Activated naive CD4-positive, alpha-beta T cell treated with Interleukin-2 at 50 U/mL for 16 hours (primary cell): ENCODE measurements around the gene ENGASE.
"Not testable (repeated sequence)": the region's sequence is repeated elsewhere in the genome, so short reads cannot be mapped to it uniquely, and the experiment has no call there.

Experiments
- DNase-seq: peaks from one replicate; pipeline ENCODE4 v3.0.0-alpha.2; 2020

The ENGASE gene

GRCh38 chr17:79053251-79053925, 21.2 kb upstream of the ENGASE start:
- no peak for DNase-seq

- no peak for DNase-seq
These were observed 20.2 kb upstream of the ENGASE start for GRCh38 chr17:79054200-79054960.

- no peak for DNase-seq
These were observed 19.4 kb upstream of the ENGASE start for GRCh38 chr17:79055197-79055596.

- DNase-seq, result no peak
These were observed 16.8 kb upstream of the ENGASE start for GRCh38 chr17:79057737-79058385.

- DNase-seq, result no peak
These were observed 11.9 kb upstream of the ENGASE start for GRCh38 chr17:79062691-79063090.

GRCh38 chr17:79064026-79064425, 10.6 kb upstream of the ENGASE start:
- DNase-seq, result no peak

- peak; percentile 64 for DNase-seq
These were observed 9.4 kb upstream of the ENGASE start for GRCh38 chr17:79065105-79065670.

- no peak for DNase-seq
These were observed 7.7 kb upstream of the ENGASE start for GRCh38 chr17:79066963-79067362.

GRCh38 chr17:79070266-79070880, 4.3 kb upstream of the ENGASE start:
- DNase-seq, result no peak

GRCh38 chr17:79071161-79071740, 3.4 kb upstream of the ENGASE start:
- no peak for DNase-seq

GRCh38 chr17:79072544-79072943, 2.1 kb upstream of the ENGASE start:
- DNase-seq, result no peak

GRCh38 chr17:79073016-79073705, 1.5 kb upstream of the ENGASE start:
- no peak for DNase-seq

GRCh38 chr17:79073706-79074088, 927 bp upstream of the ENGASE start:
- DNase-seq, result no peak

GRCh38 chr17:79074121-79074648, 439 bp upstream of the ENGASE start:
- DNase-seq, result not testable (repeated sequence)

- DNase-seq, result no peak
These were observed 774 bp downstream of the ENGASE start for GRCh38 chr17:79075446-79075750.

- DNase-seq, result no peak
These were observed 1.3 kb downstream of the ENGASE start for GRCh38 chr17:79075861-79076406.

- no peak for DNase-seq
These were observed 3.0 kb downstream of the ENGASE start for GRCh38 chr17:79077587-79077986.

- DNase-seq, result no peak
These were observed 4.0 kb downstream of the ENGASE start for GRCh38 chr17:79078476-79079190.

- DNase-seq, result no peak
These were observed 5.0 kb downstream of the ENGASE start for GRCh38 chr17:79079421-79080200.

GRCh38 chr17:79080349-79080748, 5.7 kb downstream of the ENGASE start:
- no peak for DNase-seq
